Vagina (tissue), 2 donors: ENCODE measurements around the gene ROCK1. TPM values are rescaled to one million over a fixed set of nuclear protein-coding genes. Genes with fewer than 3 reads are reported as not detected.
A peak's percentile ranks its signal among the peaks of the same experiment; 100 is the strongest.

Experiments
- DNase-seq, 2 donors: peaks; one replicate each; pipeline ENCODE4 v3.0.0-alpha.2; 2017; ENCODE audit errors: extremely low spot score in 2 of 2
- H3K27ac ChIP-seq: fragments of 200-600 bp; sonication (generic); one replicate; pipeline ENCODE4 v1.5.1; 2019
- H3K27me3 ChIP-seq: fragments of 200-600 bp; sonication (generic); one replicate; pipeline ENCODE4 v1.5.1; 2019
- H3K36me3 ChIP-seq, 2 donors: fragments of 200-600 bp; sonication (generic); one replicate each; pipeline ENCODE4 v1.5.1; 2017 to 2019
- H3K4me1 ChIP-seq: fragments of 200-600 bp; sonication (generic); one replicate; pipeline ENCODE4 v1.5.1; 2019
- H3K4me3 ChIP-seq, 2 donors: fragments of 200-600 bp; sonication (generic); 1 replicate in 1 of 2; 2 replicates in 1 of 2; pipeline ENCODE4 v1.5.1; 2016 to 2019
- H3K9me3 ChIP-seq: fragments of 200-600 bp; sonication (generic); one replicate; pipeline ENCODE4 v1.5.1; 2019
- POLR2A ChIP-seq, 2 donors: fragments of 450-650 bp; IDR thresholded peaks; one replicate each; pipeline ENCODE4 v1.6.1; 2017; ENCODE audit warnings: antibody characterized with exemption in 2 of 2, mild to moderate bottlenecking in 2 of 2, moderate library complexity in 2 of 2
- POLR2AphosphoS5 ChIP-seq, 2 donors: sonication (generic); formaldehyde crosslinking; IDR thresholded peaks; one replicate each; pipeline ENCODE4 v1.9.0; 2017; ENCODE audit warnings: antibody characterized with exemption in 2 of 2, mild to moderate bottlenecking in 2 of 2, low read depth in 1 of 2; ENCODE audit not compliant: insufficient read depth in 1 of 2
- intact Hi-C: fragments of 100-400 bp; cut with DNase I; formaldehyde crosslinking; loops from one replicate; pipeline ENCODE4 v1.15.1; 2023
- total RNA-seq: library from RNA; depleted of rRNA; stranded (reverse); fragments of >200 nt; gene quantifications from one replicate; pipeline ENCODE4 v1.2.3, GENCODE V29; 2016
- TF ChIP-seq, protein P1 (sequence below), 3 experiments: fragments of 450-650 bp in 2 of 3; fragments of 200-600 bp in 1 of 3; sonication (generic) in 1 of 3; IDR thresholded peaks; one replicate each; pipeline ENCODE4 v1.5.1; 2017 to 2019; ENCODE audit warnings: antibody characterized with exemption in 3 of 3, mild to moderate bottlenecking in 2 of 3, moderate library complexity in 2 of 3

Gene ROCK1
- total RNA-seq, 1 donor from 2014 or later = 39.0 TPM

DNA sequence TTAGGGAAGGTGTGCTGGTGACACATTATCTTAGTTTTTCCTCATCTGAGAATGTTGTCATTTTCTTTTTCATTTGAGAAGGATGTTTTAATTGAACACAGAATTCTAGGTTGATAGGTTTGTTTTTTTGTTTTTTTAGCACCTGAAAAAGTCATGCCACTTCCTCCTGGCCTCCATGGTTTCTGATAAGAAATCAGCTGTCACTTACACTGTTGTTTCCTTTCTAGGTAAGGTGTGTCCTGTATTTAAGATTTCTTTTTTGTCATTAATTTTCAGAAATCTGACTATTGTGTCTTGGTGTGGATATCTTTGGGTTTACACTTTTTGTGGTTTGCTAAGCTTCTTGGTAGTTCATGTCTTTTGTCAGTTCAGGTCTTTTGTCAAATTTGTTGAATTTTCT lies 99.3 kb downstream of the ROCK1 start:
- Histone ChIP-seq H3K4me1 (no peaks in the 10 kb centered on the region), H3K36me3 (peaks cover 4 to 33% of the 10 kb centered on the region in 2 donors), H3K27me3 (no peaks in the 10 kb centered on the region), H3K9me3 (no peaks in the 10 kb centered on the region), H3K4me3 (no peak overlapping the region), H3K27ac (no peak overlapping the region)
- intact Hi-C loops = no loop called here
- DNase-seq = no peak
- TF ChIP-seq POLR2AphosphoS5 (IDR thresholded peaks at IDR 0.05; ENCODE audit: insufficient read depth in 1 of 2, low read depth in 1 of 2) (no peak), POLR2A (IDR thresholded peaks at IDR 0.05) (no peak)
- TF ChIP-seq, protein P1, sequence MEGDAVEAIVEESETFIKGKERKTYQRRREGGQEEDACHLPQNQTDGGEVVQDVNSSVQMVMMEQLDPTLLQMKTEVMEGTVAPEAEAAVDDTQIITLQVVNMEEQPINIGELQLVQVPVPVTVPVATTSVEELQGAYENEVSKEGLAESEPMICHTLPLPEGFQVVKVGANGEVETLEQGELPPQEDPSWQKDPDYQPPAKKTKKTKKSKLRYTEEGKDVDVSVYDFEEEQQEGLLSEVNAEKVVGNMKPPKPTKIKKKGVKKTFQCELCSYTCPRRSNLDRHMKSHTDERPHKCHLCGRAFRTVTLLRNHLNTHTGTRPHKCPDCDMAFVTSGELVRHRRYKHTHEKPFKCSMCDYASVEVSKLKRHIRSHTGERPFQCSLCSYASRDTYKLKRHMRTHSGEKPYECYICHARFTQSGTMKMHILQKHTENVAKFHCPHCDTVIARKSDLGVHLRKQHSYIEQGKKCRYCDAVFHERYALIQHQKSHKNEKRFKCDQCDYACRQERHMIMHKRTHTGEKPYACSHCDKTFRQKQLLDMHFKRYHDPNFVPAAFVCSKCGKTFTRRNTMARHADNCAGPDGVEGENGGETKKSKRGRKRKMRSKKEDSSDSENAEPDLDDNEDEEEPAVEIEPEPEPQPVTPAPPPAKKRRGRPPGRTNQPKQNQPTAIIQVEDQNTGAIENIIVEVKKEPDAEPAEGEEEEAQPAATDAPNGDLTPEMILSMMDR (IDR thresholded peaks at IDR 0.05) = no peak

DNA sequence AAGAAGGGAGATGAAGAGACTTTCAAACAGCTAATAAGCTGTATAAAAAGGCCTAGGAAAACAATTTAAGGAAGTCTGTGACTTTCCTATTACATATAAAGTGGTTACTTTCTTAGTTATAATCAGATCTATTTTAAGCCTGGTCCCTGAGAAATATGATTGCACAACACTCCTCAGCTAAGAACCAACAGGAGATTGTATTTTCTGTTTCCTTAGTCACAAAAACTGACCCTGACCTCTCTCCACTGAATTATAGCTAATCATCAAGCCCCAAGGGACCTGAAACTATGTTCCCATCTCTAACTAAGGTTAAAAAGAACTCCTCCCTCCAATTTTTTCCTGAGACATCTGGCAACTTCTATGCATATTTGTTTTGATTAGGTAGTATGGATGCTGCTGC lies 106.9 kb downstream of the ROCK1 start:
- intact Hi-C loops = no loop called here
- Histone ChIP-seq H3K27me3 (no peaks in the 10 kb centered on the region), H3K4me1 (peaks cover 20% of the 10 kb centered on the region), H3K4me3 (no peak overlapping the region), H3K27ac (peak overlapping the region; percentile 62), H3K9me3 (no peaks in the 10 kb centered on the region), H3K36me3 (peaks cover 0 to 27% of the 10 kb centered on the region in 2 donors)
- TF ChIP-seq POLR2A (IDR thresholded peaks at IDR 0.05) = no peak
- TF ChIP-seq, protein P1 (IDR thresholded peaks at IDR 0.05) = no peak
- peak; percentile 19 to 93 for TF ChIP-seq POLR2AphosphoS5 (IDR thresholded peaks at IDR 0.05; ENCODE audit: insufficient read depth in 1 of 2, low read depth in 1 of 2)
- no peak for DNase-seq

DNA sequence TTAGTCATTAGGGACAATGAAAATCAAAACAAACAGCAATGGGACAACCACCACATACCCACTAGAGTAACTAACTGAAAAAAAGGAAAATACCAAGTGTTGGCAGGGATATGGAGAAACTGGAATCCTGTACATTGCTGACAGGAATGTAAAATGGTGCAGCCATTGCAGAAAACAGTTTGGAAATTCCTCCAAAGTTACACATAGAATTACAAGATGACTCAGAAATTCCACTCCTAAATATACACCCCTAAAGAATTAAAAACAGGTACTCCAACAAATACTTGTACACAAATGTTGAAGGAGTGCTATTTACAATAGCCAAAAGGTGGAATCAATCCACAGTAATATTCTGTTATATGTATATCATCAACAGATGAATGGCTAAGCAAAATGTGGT lies 110.9 kb downstream of the ROCK1 start:
- intact Hi-C loops = no loop called here
- no peak for DNase-seq
- H3K27ac ChIP-seq = no peak overlapping the region
- H3K4me1 ChIP-seq = peaks cover 34% of the 10 kb centered on the region
- TF ChIP-seq, protein P1 (IDR thresholded peaks at IDR 0.05) = no peak
- no peak for TF ChIP-seq POLR2AphosphoS5 (IDR thresholded peaks at IDR 0.05; ENCODE audit: insufficient read depth in 1 of 2, low read depth in 1 of 2)
- H3K27me3 ChIP-seq = no peaks in the 10 kb centered on the region
- no peak overlapping the region for H3K4me3 ChIP-seq
- H3K9me3 ChIP-seq = no peaks in the 10 kb centered on the region
- H3K36me3 ChIP-seq = peaks cover 0 to 15% of the 10 kb centered on the region in 2 donors

DNA sequence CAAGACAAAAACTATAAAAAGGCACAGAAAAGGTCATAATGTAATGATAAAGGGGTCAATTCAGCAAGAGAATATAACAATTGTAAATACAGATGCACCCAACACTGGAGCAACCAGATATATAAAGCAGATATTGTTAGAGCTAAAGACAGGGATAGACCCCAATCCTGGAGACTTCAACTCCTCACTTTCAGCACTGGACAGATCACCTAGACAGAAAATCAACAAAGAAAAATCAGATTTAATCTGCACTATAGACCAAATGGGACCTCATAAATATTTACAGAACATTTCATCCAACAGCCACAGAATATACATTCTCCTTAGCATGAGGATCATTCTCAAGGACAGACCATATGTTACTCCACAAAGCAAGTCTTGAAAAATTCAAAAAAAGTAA lies 114.2 kb downstream of the ROCK1 start:
- H3K4me1 ChIP-seq = peaks cover 15% of the 10 kb centered on the region
- H3K9me3 ChIP-seq = no peaks in the 10 kb centered on the region
- TF ChIP-seq, protein P1 (IDR thresholded peaks at IDR 0.05) = no peak
- no peak for TF ChIP-seq POLR2AphosphoS5 (IDR thresholded peaks at IDR 0.05; ENCODE audit: insufficient read depth in 1 of 2, low read depth in 1 of 2)
- no peak for TF ChIP-seq POLR2A (IDR thresholded peaks at IDR 0.05)
- no peaks in the 10 kb centered on the region for H3K27me3 ChIP-seq
- no peak overlapping the region for H3K27ac ChIP-seq
- H3K36me3 ChIP-seq = peaks cover 0 to 8% of the 10 kb centered on the region in 2 donors
- H3K4me3 ChIP-seq = no peak overlapping the region
- intact Hi-C loops = no loop called here
- DNase-seq = no peak

DNA sequence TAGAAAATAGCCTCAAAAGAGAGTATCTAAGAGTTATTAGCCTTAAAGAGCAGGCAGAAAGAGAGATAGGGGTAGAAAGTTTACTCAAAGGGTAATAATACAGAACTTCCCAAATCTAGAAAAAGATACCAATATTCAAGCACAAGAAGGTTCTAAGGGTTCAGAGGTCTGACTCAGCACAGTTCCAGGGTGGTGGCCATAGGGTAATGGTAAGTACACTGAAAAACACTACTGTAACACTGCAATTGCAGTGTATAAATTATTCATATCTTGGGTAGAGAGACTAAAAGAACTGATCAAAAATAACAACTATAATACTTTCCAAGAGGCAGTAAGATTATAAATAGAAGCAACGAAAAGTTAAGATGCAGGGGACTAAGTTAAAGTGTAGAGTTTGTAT lies 115.2 kb downstream of the ROCK1 start:
- Histone ChIP-seq H3K9me3 (no peaks in the 10 kb centered on the region), H3K4me1 (peaks cover 15% of the 10 kb centered on the region), H3K4me3 (no peak overlapping the region), H3K27ac (no peak overlapping the region), H3K27me3 (no peaks in the 10 kb centered on the region), H3K36me3 (peaks cover 0 to 12% of the 10 kb centered on the region in 2 donors)
- intact Hi-C loops = no loop called here
- no peak for DNase-seq
- TF ChIP-seq POLR2A (IDR thresholded peaks at IDR 0.05) (no peak), POLR2AphosphoS5 (IDR thresholded peaks at IDR 0.05; ENCODE audit: insufficient read depth in 1 of 2, low read depth in 1 of 2) (no peak)
- TF ChIP-seq, protein P1 (IDR thresholded peaks at IDR 0.05) = no peak
